ENCODE data around the gene ABHD2.

- TF ChIP-seq CTCF (IDR thresholded peaks at IDR 0.05; ENCODE audit: low read length) (no peak), EZH2 (IDR thresholded peaks at IDR 0.05; ENCODE audit: borderline replicate concordance, low read length) (no peak)
Measured at GRCh38 chr15:89199746-89200145, 111.5 kb downstream of the ABHD2 start.

All from OCI-LY1 (cell line).